GM19351 (cell line): ENCODE data around the gene NTSR1.
"Not testable (repeated sequence)": the region's sequence is repeated elsewhere in the genome, so short reads cannot be mapped to it uniquely, and the experiment has no call there.

ENCODE experiments used
- ATAC-seq: cut with Tn5 transposase; IDR thresholded peaks from one replicate; pipeline ENCODE4 v1.9.1; 2021; ENCODE audit warnings: mild to moderate bottlenecking, moderate library complexity; ENCODE audit not compliant: unreplicated experiment

NTSR1 gene

GRCh38 chr20:62671765-62672164 is 36.9 kb upstream of the NTSR1 start:
- no peak for ATAC-seq

GRCh38 chr20:62674370-62674769 is 34.3 kb upstream of the NTSR1 start:
- no peak for ATAC-seq

DNA sequence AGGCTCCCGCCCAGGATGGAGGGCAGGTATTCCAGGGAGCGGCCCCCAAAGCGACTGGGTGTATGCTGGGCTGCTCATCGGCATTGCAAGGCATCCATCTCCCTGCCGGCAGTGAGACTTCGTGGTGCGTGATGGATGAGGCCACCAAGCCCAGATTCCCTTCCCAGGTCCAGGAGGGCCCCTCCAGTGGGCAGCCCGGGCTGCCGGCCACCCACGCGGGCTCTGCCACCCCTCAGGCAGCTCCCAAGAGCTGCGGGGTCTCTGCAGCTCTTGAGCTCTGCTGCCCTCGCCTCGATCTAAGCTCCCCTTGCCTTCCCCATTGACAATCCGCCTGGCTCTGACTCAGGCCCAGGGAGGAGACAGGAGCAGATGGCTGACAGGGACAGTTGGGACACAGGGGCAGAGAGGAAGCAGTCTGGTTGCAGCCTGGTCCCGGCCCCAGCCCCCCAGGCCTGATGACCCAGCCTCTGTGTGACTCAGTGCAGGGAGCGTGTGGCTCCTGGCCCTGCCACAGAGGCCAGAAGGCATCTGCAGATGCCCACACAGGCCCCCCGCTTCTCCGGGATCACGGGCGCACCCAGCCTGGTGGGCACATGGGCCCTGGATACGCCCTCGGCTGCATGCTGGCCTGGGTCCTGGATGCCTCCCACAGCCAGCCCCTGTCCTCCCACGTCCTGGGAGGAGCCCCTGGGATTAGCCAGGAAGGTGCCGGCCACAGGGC is 33.3 kb upstream of the NTSR1 start:
- no peak for ATAC-seq

DNA sequence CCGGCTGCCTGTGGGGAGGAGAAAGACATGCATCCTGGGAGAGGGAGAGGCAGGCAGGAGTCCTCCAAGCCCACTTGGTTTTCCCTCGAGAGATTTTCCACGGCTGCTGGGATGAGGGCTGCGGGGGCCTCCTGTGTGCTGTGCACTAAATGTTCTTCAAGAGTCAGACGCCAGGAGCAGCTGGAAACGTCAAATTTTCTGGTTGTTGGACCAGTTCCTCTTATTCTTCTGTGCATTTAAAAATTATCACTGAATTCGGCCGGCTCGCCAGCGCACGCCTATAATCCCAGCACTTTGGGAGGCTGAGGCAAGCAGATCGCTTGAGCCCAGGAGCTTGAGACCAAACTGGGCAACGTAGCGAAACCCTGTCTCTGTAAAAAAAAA is 32.8 kb upstream of the NTSR1 start:
- ATAC-seq, result no peak

DNA sequence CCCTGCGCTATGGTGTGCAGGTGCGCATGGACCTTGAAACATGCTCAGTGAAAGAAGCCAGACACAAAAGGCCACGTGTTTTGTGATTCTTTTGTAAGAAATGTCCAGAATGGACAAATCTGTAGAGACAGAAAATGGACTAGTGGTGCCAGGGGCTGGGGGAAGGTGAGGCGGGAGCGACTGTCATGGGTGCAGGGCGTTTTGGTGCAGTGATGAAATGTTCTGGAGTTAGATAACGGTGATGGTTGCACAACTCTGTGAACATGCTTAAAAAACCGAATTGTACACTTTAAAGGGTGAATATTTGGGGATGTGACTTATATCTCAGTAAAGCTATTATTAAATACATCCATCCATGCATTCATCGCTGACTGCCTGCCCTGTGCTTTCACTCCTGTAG is 31.7 kb upstream of the NTSR1 start:
- no peak for ATAC-seq

- no peak for ATAC-seq
These were observed 31.0 kb upstream of the NTSR1 start for GRCh38 chr20:62677678-62678077.

DNA sequence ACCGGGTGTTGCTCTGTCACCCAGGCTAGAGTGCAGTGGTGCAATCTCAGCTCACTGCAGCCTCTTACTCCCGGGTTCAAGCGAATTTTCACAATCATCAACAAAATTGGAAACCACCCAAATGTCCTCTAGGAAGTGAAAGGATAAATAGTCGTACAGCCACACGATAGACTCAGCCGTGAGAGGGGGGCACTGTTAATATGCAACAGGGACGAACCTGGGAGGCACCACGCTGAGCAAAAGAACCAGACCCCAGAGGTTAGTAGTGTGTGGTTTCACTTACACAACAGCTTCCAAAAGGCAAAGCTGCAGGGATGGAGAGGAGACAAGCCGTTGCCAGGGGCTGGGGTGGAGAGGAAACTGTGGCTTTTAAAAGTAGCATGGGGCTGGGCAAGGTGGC is 30.1 kb upstream of the NTSR1 start:
- no peak for ATAC-seq

- ATAC-seq, result no peak
These were observed 28.6 kb upstream of the NTSR1 start for GRCh38 chr20:62679978-62680589.

- no peak for ATAC-seq
These were observed 25.6 kb upstream of the NTSR1 start for GRCh38 chr20:62682912-62683517.

GRCh38 chr20:62683660-62684322 is 24.8 kb upstream of the NTSR1 start:
- not testable (repeated sequence) for ATAC-seq

DNA sequence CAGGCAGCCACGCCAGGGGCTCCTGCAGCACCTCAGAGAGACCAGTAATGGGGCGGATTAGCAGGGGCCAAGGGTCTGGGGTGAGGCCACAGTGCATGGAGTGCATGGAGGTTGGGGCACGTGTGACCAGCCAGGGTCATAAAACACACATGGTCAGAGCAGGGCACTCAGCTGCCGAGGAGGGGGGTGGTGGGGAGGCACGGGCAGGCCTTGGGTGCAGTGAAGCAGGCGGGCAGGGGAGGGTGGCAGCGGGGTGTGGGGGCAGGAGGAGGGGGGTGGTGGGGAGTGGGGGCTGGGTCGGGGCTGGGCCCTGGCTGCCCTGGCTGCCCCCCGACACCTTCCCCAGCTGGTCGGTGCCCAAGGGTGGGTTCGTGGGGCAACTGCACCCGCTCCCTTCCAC is 23.7 kb upstream of the NTSR1 start:
- ATAC-seq, result no peak

DNA sequence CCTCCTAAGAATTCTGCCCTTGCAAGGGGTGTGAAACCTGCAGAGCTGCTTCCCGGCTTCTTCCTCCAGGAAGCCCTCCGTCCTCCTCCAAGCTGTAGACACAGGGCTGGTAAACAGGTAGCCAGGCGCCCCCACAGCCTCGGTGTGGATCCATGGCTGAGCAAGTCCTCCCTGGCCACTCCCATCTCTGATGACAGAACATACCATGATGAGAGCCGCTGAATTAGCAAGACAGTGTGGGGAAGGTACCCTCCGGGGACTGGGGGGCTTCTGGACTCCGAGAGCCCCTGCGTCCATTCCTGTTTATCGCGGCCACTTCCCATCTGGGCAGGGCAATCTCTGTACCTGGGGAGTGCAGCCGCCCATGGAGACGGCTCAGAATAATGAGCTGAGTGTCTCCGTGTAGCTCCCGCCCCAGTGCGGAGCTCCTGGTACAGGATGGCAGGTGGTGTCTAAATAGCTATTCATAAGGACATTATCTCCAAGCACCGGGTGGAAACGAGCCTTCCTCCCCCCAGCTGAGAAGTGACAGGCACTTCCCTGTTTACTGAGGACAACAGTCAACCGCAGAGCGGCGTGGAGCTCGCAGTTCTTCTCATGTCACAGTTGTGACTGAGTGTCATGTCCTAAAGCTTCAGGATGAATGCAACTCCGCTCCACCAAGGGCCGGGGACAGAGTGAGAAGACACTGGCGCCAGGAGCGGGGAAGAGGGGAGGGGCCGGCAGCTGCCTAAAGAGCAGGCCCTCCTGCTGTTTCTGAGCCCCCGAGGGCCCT is 22.7 kb upstream of the NTSR1 start:
- ATAC-seq, result no peak

DNA sequence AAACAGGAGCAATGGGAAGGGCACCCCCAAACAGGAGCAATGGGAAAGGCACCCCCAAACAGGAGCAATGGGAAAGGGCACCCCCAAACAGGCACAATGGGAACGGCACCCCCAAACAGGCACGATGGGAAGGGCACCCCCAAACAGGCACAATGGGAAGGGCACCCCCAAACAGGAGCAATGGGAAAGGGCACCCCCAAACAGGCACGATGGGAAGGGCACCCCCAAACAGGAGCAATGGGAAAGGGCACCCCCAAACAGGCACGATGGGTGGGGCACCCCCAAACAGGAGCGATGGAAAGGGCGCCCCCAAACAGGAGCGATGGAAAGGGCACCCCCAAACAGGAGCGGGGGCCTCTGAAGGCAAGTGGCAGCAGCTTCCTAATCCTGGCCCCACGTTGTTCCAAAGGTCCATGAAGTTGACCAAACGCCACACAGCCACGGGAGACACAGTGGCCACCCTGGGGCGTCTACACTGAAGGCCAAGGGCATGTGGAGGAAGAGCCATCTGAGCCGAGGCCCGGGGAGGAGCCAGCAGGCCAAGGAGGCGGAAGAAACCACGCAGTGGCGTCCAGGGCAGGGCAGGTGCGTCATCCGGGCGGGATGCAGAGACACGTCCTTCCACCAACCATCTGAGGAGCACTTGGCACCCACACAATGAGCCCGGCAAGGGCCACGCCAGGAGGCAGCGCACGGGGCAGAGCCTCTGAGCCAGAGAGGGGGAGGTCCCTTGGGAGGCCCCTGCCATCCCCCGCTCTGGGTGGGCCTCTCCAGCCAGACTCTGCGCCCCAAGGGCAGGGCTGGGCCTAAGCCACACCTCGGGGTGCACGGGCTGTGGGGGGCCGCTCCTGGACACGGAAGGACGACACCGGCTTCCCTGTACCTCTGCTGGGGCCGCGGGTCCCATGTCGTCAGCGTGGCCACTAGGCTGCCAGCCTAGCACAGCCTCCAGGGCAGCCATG is 21.5 kb upstream of the NTSR1 start:
- no peak for ATAC-seq

- ATAC-seq, result no peak
These were observed 20.6 kb upstream of the NTSR1 start for GRCh38 chr20:62688083-62688482.

GRCh38 chr20:62688855-62689460 is 19.7 kb upstream of the NTSR1 start:
- no peak for ATAC-seq

DNA sequence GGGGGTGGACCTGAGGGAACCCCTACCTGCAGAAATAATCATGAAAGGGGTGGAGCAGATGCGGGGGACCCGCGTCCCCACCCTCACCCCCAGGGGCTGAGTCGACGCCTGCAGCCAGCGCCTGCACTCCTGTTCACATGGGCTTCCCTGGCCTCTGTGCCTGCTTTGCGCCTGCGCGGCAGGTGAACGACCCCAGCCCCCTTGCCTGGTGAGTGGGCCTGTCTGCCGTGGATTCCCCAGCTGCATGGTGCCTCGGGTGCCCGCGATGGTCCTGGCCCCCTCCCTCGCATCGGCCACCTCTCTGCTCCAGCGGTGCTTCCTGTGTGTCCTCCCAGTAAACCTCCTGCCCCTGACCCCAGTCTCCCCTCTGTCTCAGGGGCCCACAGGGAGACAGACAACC is 18.8 kb upstream of the NTSR1 start:
- no peak for ATAC-seq

DNA sequence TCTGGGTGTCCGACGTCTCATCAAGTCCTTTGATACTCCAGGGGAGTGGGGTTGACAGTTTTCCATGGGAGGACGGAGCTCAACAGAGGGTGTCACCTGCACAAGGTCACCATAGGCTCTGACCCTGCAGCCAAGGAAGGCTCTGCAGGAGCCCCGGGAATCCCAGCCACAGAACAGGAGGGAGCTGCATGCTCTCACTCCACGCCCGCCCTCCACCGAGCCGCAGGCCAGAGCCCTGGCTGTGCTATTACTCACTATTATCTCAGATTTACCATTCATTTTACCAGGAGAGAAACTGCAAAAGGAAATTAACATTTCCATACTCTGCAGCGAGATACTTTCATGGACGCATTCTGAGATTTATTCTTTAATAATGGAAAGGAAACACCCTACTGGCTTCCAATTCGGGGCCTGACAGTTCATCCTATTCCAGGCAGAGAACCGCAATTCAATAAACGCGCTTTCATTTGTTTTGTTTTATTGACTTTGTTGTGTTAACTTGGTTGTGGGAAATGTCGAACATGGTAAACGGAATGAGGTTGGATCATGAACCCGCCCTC is 18.3 kb upstream of the NTSR1 start:
- ATAC-seq, result no peak

DNA sequence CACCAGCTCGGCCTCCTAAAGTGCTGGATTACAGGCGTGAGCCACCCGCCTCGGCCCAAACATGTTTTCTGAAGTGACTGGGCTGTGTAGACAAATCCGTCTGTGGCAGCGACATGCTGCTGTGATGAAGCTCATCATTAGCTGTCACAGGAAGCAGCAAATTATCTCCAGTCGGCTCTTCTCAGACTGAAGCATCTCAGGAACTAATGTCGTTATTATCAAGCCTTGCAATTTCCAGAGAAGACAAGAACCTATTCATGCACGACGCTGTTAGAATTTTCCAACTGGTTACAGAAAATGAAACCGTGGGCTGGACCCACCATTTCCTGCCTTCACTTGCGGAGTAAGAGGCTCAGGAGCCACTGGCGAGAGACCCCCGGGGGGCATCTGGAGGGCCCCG is 17.1 kb upstream of the NTSR1 start:
- no peak for ATAC-seq

DNA sequence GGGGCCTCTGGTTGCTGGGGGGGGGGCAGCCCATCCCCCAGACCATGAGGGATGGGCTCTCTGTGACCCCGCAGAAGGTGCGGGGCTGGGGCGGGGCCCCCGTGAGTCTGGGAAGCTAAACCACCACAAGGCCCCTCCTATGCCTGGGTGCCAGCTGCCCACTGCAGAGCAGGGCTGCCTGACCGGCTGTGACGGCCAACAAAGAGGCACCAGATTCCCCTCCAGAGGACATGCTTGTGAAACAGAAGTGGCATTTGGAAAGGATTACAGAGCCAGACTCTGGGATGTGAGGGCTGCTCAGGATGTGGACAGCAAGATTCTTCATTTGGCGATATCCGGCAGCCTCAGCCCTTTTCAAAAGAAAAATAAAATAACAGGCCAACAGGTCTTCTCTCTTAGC is 16.5 kb upstream of the NTSR1 start:
- no peak for ATAC-seq
